ENCODE data around the gene HSPB8.

The HSPB8 gene

GRCh38 chr12:119202544-119202943 is 23.8 kb downstream of the HSPB8 start:
- Histone ChIP-seq H3K27me3 (replicated peaks; ENCODE audit: control insufficient read depth, insufficient read depth, low read length) (no peaks in the 10 kb centered on the region), H3K36me3 (ENCODE audit: control insufficient read depth, insufficient read depth, low read length) (no peaks in the 10 kb centered on the region), H3K4me3 (replicated peaks; ENCODE audit: low read depth, low read length) (no peak overlapping the region)
- no peak for TF ChIP-seq CTCF (IDR thresholded peaks at IDR 0.05; ENCODE audit: insufficient read depth, low read length, poor library complexity, severe bottlenecking)
- DNase-seq (ENCODE audit: extremely low read depth, insufficient read length) = no peak

GRCh38 chr12:119204131-119204530 is 25.4 kb downstream of the HSPB8 start:
- H3K27me3 ChIP-seq (replicated peaks; ENCODE audit: control insufficient read depth, insufficient read depth, low read length) = no peaks in the 10 kb centered on the region
- no peak for DNase-seq (ENCODE audit: extremely low read depth, insufficient read length)
- no peaks in the 10 kb centered on the region for H3K36me3 ChIP-seq (ENCODE audit: control insufficient read depth, insufficient read depth, low read length)
- TF ChIP-seq CTCF (IDR thresholded peaks at IDR 0.05; ENCODE audit: insufficient read depth, low read length, poor library complexity, severe bottlenecking) = no peak
- H3K4me3 ChIP-seq (replicated peaks; ENCODE audit: low read depth, low read length) = no peak overlapping the region

- Histone ChIP-seq H3K36me3 (ENCODE audit: control insufficient read depth, insufficient read depth, low read length) (no peaks in the 10 kb centered on the region), H3K27me3 (replicated peaks; ENCODE audit: control insufficient read depth, insufficient read depth, low read length) (no peaks in the 10 kb centered on the region), H3K4me3 (replicated peaks; ENCODE audit: low read depth, low read length) (no peak overlapping the region)
- TF ChIP-seq CTCF (IDR thresholded peaks at IDR 0.05; ENCODE audit: insufficient read depth, low read length, poor library complexity, severe bottlenecking) = no peak
- DNase-seq (ENCODE audit: extremely low read depth, insufficient read length) = no peak
Observed at GRCh38 chr12:119204671-119205285, 26.0 kb downstream of the HSPB8 start.

- DNase-seq (ENCODE audit: extremely low read depth, insufficient read length) = no peak
- no peak for TF ChIP-seq CTCF (IDR thresholded peaks at IDR 0.05; ENCODE audit: insufficient read depth, low read length, poor library complexity, severe bottlenecking)
- Histone ChIP-seq H3K27me3 (replicated peaks; ENCODE audit: control insufficient read depth, insufficient read depth, low read length) (no peaks in the 10 kb centered on the region), H3K4me3 (replicated peaks; ENCODE audit: low read depth, low read length) (no peak overlapping the region), H3K36me3 (ENCODE audit: control insufficient read depth, insufficient read depth, low read length) (no peaks in the 10 kb centered on the region)
Observed at GRCh38 chr12:119206348-119207062, 27.8 kb downstream of the HSPB8 start.

- DNase-seq (ENCODE audit: extremely low read depth, insufficient read length) = no peak
- TF ChIP-seq CTCF (IDR thresholded peaks at IDR 0.05; ENCODE audit: insufficient read depth, low read length, poor library complexity, severe bottlenecking) = no peak
- no peaks in the 10 kb centered on the region for H3K36me3 ChIP-seq (ENCODE audit: control insufficient read depth, insufficient read depth, low read length)
- no peaks in the 10 kb centered on the region for H3K27me3 ChIP-seq (replicated peaks; ENCODE audit: control insufficient read depth, insufficient read depth, low read length)
- H3K4me3 ChIP-seq (replicated peaks; ENCODE audit: low read depth, low read length) = no peak overlapping the region
Observed at GRCh38 chr12:119207063-119207560, 28.4 kb downstream of the HSPB8 start.

Measured in GM06990 (cell line).